Astrocyte of the hippocampus (primary cell): ENCODE measurements around the gene SMCP.

Experiments used
- DNase-seq: peaks from one replicate; pipeline ENCODE4 v3.0.0; 2011; ENCODE audit warnings: low read depth, low spot score

Gene SMCP

GRCh38 chr1:152878042-152878441 is at the start of gene SMCP:
TSS of gene SMCP (plus strand) at chr1:152878322. CDS start at chr1:152884423, 6,101 bp downstream.
- no peak for DNase-seq

- DNase-seq: no peak
Observed at GRCh38 chr1:152836870-152837269, 41.3 kb upstream of the SMCP start.

GRCh38 chr1:152842556-152842955 is 35.6 kb upstream of the SMCP start, which contains the start of gene LCE6A:
TSS of gene LCE6A (plus strand) at chr1:152842856. CDS start at chr1:152843521, 665 bp downstream.
- DNase-seq: no peak

- DNase-seq: no peak
Observed at GRCh38 chr1:152855661-152856060, 22.5 kb upstream of the SMCP start.

- no peak for DNase-seq
Observed at GRCh38 chr1:152858062-152858461, 20.1 kb upstream of the SMCP start.

GRCh38 chr1:152859696-152860095 is 18.4 kb upstream of the SMCP start, which contains the start of gene LCE7A:
TSS of gene LCE7A (plus strand) at chr1:152859996. CDS start at chr1:152860698, 702 bp downstream.
- no peak for DNase-seq

- no peak for DNase-seq
Observed at GRCh38 chr1:152860129-152860528, 18.0 kb upstream of the SMCP start.

- DNase-seq: no peak
Observed at GRCh38 chr1:152861374-152861773, 16.7 kb upstream of the SMCP start.

GRCh38 chr1:152864443-152864842 is 13.7 kb upstream of the SMCP start:
- no peak for DNase-seq

GRCh38 chr1:152866321-152866720 is 11.8 kb upstream of the SMCP start:
- DNase-seq: no peak

- DNase-seq: peak; percentile 81
Observed at GRCh38 chr1:152869808-152870419, 8.2 kb upstream of the SMCP start.

- peak; percentile 15 for DNase-seq
Observed at GRCh38 chr1:152870831-152871730, 7.0 kb upstream of the SMCP start.

- DNase-seq: no peak
Observed at GRCh38 chr1:152871731-152872126, 6.4 kb upstream of the SMCP start.

- no peak for DNase-seq
Observed at GRCh38 chr1:152873495-152873894, 4.6 kb upstream of the SMCP start.

- no peak for DNase-seq
Observed at GRCh38 chr1:152876827-152877226, 1.3 kb upstream of the SMCP start.

GRCh38 chr1:152879559-152880198 is 1.6 kb downstream of the SMCP start:
- no peak for DNase-seq

- DNase-seq: no peak
Observed at GRCh38 chr1:152880316-152880715, 2.2 kb downstream of the SMCP start.

GRCh38 chr1:152880907-152881306 is 2.8 kb downstream of the SMCP start:
- DNase-seq: no peak

GRCh38 chr1:152884085-152884484 is 6.0 kb downstream of the SMCP start:
- no peak for DNase-seq

- DNase-seq: no peak
Observed at GRCh38 chr1:152884506-152884905, 6.4 kb downstream of the SMCP start.

- peak; percentile 34 for DNase-seq
Observed at GRCh38 chr1:152884966-152885624, 7.0 kb downstream of the SMCP start.

GRCh38 chr1:152886085-152886484 is 8.0 kb downstream of the SMCP start:
- DNase-seq: no peak
